CD4-positive, alpha-beta T cell (primary cell): Measurements from ENCODE around the gene NRXN3. TPM values are rescaled to one million over a fixed set of nuclear protein-coding genes. Genes with fewer than 3 reads are reported as not detected.

Source experiments
- ATAC-seq: fragments of 200-7000 bp; cut with Tn5 transposase; one replicate; pipeline ENCODE4 v1.10.0; 2022; ENCODE audit warnings: mild to moderate bottlenecking; ENCODE audit not compliant: poor library complexity
- CTCF ChIA-PET: fragments of 350-600 bp; sonication (Branson Sonifier 250); formaldehyde crosslinking; loops from one replicate; lab custom pipeline; 2021; ENCODE audit warnings: antibody characterized with exemption, inconsistent platforms; lab: Charles Lee
- POLR2A ChIA-PET: fragments of 350-600 bp; sonication (Branson Sonifier 250); formaldehyde crosslinking; loops from one replicate; lab custom pipeline; 2021; ENCODE audit warnings: antibody characterized with exemption, inconsistent platforms; lab: Charles Lee
- DNase-seq, 14 experiments: peaks; one replicate each; pipeline ENCODE4 v3.0.0-alpha.2; 2013 to 2020; ENCODE audit warnings: mixed read lengths in 2 of 14
- H3K27ac ChIP-seq, 2 donors: one replicate each; pipeline versions ENCODE4 v1.5.1 to v1.7.0; 2013; ENCODE audit warnings: low read length in 2 of 2, low read depth in 1 of 2, mild to moderate bottlenecking in 1 of 2
- H3K27me3 ChIP-seq, 2 experiments: 1 replicate in 1 of 2; 2 replicates in 1 of 2; pipeline versions ENCODE4 v1.6.1 to v1.7.0; 2013; ENCODE audit warnings: low read length in 2 of 2, control low read depth in 1 of 2, mild to moderate bottlenecking in 1 of 2, moderate library complexity in 1 of 2; ENCODE audit not compliant: insufficient read depth in 2 of 2, control insufficient read depth in 1 of 2
- H3K36me3 ChIP-seq: one replicate; pipeline ENCODE4 v1.6.1; 2013; ENCODE audit warnings: low read length, control low read depth; ENCODE audit not compliant: insufficient read depth
- H3K4me1 ChIP-seq: one replicate; pipeline ENCODE4 v1.6.1; 2013; ENCODE audit warnings: low read length, control low read depth; ENCODE audit not compliant: insufficient read depth
- H3K4me3 ChIP-seq: one replicate; pipeline ENCODE4 v1.5.1; 2013; ENCODE audit warnings: mild to moderate bottlenecking, low read length, moderate library complexity
- H3K9me3 ChIP-seq, 2 experiments: 1 replicate in 1 of 2; 2 replicates in 1 of 2; pipeline versions ENCODE4 v1.6.1 to v1.7.0; 2013; ENCODE audit warnings: low read length in 2 of 2, mild to moderate bottlenecking in 2 of 2, control low read depth in 1 of 2, moderate library complexity in 1 of 2; ENCODE audit not compliant: control insufficient read depth in 1 of 2, insufficient read depth in 1 of 2
- H3K27ac Mint-ChIP-seq: one replicate; pipeline ENCODE4 v1.8.0; 2020; ENCODE audit warnings: mixed read lengths
- H3K27me3 Mint-ChIP-seq: one replicate; pipeline ENCODE4 v1.8.0; 2021; ENCODE audit warnings: mixed read lengths
- H3K36me3 Mint-ChIP-seq: one replicate; pipeline ENCODE4 v1.8.0; 2021; ENCODE audit warnings: low read depth, mixed read lengths
- H3K4me1 Mint-ChIP-seq: one replicate; pipeline ENCODE4 v1.8.0; 2021; ENCODE audit warnings: low read depth, mixed read lengths
- H3K4me3 Mint-ChIP-seq: one replicate; pipeline ENCODE4 v1.8.0; 2020; ENCODE audit warnings: mild to moderate bottlenecking, mixed read lengths
- H3K9me3 Mint-ChIP-seq: one replicate; pipeline ENCODE4 v1.8.0; 2020; ENCODE audit warnings: mixed read lengths
- intact Hi-C, 2 experiments: fragments of 100-400 bp; cut with DNase I in 1 of 2; cut with micrococcal nuclease in 1 of 2; formaldehyde crosslinking; loops; one replicate each; pipeline versions ENCODE4 v1.15.1 to v1.9.0; 2023 to 2025; cut with DNase I, micrococcal nuclease
- total RNA-seq, 174 experiments: library from RNA in 2 of 174; stranded (reverse) in 2 of 174; gene quantifications; one replicate each; pipeline ENCODE4 v1.2.3 and lab custom pipeline; 2021 to 2026
- TF ChIP-seq, protein P1 (sequence below): fragments of 200-600 bp; IDR thresholded peaks from one replicate; pipeline ENCODE4 v1.8.0; 2022; ENCODE audit warnings: antibody characterized with exemption, mild to moderate bottlenecking

The NRXN3 gene
- total RNA-seq, 2 experiments from 2014 or later: not detected

DNA sequence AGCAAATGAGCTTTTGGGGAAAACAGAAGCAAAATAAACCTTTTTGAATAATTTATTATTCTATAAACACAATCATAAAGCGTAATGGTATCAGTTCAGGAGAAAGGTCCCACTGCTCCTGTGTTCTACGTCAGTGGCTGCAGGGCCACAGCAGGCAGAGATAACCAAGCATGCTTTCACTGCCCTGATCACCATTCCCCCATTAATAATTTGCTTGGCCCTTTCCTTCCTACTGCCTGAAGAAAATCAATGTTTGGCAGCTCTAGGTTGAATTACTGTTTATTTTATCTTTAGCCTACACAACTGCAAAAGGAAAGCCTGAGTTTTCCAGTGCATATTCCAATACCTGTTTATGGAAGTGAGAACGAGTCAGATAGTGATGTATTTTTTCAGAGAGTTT is 1671.3 kb downstream of the NRXN3 start:
- POLR2A ChIA-PET: no interaction called here
- DNase-seq (no peak), ATAC-seq (no peak)
- peaks cover 3% of the 10 kb centered on the region for H3K9me3 Mint-ChIP-seq
- TF ChIP-seq, protein P1, sequence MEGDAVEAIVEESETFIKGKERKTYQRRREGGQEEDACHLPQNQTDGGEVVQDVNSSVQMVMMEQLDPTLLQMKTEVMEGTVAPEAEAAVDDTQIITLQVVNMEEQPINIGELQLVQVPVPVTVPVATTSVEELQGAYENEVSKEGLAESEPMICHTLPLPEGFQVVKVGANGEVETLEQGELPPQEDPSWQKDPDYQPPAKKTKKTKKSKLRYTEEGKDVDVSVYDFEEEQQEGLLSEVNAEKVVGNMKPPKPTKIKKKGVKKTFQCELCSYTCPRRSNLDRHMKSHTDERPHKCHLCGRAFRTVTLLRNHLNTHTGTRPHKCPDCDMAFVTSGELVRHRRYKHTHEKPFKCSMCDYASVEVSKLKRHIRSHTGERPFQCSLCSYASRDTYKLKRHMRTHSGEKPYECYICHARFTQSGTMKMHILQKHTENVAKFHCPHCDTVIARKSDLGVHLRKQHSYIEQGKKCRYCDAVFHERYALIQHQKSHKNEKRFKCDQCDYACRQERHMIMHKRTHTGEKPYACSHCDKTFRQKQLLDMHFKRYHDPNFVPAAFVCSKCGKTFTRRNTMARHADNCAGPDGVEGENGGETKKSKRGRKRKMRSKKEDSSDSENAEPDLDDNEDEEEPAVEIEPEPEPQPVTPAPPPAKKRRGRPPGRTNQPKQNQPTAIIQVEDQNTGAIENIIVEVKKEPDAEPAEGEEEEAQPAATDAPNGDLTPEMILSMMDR: no peak
- no peaks in the 10 kb centered on the region for H3K4me1 Mint-ChIP-seq
- H3K4me3 Mint-ChIP-seq: no peak overlapping the region
- H3K4me3 ChIP-seq: no peak overlapping the region
- no peaks in the 10 kb centered on the region for H3K9me3 ChIP-seq
- no peaks in the 10 kb centered on the region for H3K27me3 Mint-ChIP-seq
- no peaks in the 10 kb centered on the region for H3K27me3 ChIP-seq
- H3K36me3 ChIP-seq: no peaks in the 10 kb centered on the region
- H3K4me1 ChIP-seq: no peaks in the 10 kb centered on the region
- no peak overlapping the region for H3K27ac ChIP-seq
- H3K36me3 Mint-ChIP-seq: no peaks in the 10 kb centered on the region
- no peak overlapping the region for H3K27ac Mint-ChIP-seq
- CTCF ChIA-PET: no interaction called here
- intact Hi-C loops: no loop called here

DNA sequence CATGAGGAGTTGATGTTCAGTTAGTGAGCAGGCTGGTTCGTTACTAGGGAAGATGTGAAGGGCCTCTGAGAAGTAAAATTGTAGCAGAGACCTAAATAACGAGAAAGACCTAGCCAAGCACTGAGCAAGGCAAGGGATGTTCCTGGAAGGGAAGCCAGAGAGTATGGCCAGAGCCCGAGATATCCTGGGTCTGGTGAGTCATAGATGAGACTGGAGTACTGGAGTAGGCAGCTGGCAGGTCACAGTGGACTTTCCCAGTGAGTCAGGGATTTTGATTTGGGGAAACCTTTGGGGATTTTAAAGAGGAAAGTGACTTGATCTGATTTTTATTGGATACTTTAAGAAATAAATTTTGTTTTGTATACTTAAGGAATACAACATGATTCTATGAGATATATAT is 1672.1 kb downstream of the NRXN3 start:
- Mint-ChIP-seq H3K27ac (no peak overlapping the region), H3K36me3 (no peaks in the 10 kb centered on the region), H3K27me3 (no peaks in the 10 kb centered on the region), H3K4me3 (no peak overlapping the region), H3K4me1 (no peaks in the 10 kb centered on the region), H3K9me3 (peaks cover 3% of the 10 kb centered on the region)
- no peak overlapping the region for H3K4me3 ChIP-seq
- H3K27ac ChIP-seq: no peak overlapping the region
- no peaks in the 10 kb centered on the region for H3K36me3 ChIP-seq
- no peaks in the 10 kb centered on the region for H3K27me3 ChIP-seq
- CTCF ChIA-PET: no interaction called here
- POLR2A ChIA-PET: no interaction called here
- ATAC-seq: no peak
- H3K9me3 ChIP-seq: no peaks in the 10 kb centered on the region
- intact Hi-C loops: no loop called here
- H3K4me1 ChIP-seq: no peaks in the 10 kb centered on the region
- TF ChIP-seq, protein P1: no peak
- DNase-seq: no peak

DNA sequence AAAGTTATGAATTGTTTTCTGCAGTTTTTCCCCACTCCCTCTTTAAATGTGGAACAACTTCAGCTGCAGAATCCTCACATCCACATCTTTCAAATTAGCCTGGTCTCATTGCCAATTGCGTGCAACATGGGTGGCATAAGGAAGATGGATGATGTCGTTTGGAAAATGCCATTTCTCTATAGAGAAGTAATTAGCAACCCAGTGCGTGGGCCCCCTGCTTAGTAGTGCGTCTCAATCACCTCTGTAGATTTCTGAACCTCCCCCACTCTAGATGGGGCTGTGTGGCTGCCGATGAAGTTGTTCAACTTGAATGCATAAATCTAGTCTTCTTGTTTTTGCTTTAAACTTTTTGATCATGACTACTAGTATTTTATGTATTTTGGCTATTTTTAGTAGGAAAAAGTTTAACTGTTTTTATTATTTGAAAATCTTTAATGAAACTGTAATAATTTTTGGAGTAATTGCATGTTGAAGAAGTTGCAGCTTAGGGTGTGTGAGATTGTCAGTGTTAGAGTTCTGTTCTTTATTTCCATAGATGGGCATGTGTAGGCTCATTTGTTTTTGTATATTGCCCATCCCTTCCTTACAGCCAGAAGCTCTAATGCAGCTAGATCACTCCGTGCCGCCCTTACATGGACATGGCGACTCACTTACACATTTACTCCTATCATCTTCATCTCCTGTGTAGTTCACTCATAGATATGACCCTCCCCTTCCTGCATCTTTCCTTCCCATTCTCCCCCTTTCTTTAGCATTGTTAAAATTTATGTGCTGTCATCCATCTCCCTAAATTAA is 1683.0 kb downstream of the NRXN3 start:
- no peak overlapping the region for H3K4me3 Mint-ChIP-seq
- DNase-seq: no peak
- H3K4me1 ChIP-seq: no peaks in the 10 kb centered on the region
- ChIA-PET CTCF (no interaction called here), POLR2A (no interaction called here)
- ATAC-seq: no peak
- H3K27ac ChIP-seq: no peak overlapping the region
- H3K4me3 ChIP-seq: no peak overlapping the region
- no peak overlapping the region for H3K27ac Mint-ChIP-seq
- H3K9me3 ChIP-seq: no peaks in the 10 kb centered on the region
- intact Hi-C loops: no loop called here
- H3K36me3 ChIP-seq: no peaks in the 10 kb centered on the region
- no peaks in the 10 kb centered on the region for H3K4me1 Mint-ChIP-seq
- TF ChIP-seq, protein P1: no peak
- H3K9me3 Mint-ChIP-seq: peaks cover 2% of the 10 kb centered on the region
- H3K36me3 Mint-ChIP-seq: no peaks in the 10 kb centered on the region
- no peaks in the 10 kb centered on the region for H3K27me3 ChIP-seq
- no peaks in the 10 kb centered on the region for H3K27me3 Mint-ChIP-seq
